ENCODE results near the gene HSD17B3.
"Not testable (repeated sequence)": the region's sequence is repeated elsewhere in the genome, so short reads cannot be mapped to it uniquely, and the experiment has no call there.

HSD17B3 gene

GRCh38 chr9:96305171-96305570 lies 3.2 kb upstream of the HSD17B3 start:
- no peak for DNase-seq

GRCh38 chr9:96304230-96304629 lies 2.3 kb upstream of the HSD17B3 start:
- DNase-seq = no peak

GRCh38 chr9:96299823-96300222 lies 2.2 kb downstream of the HSD17B3 start:
- DNase-seq = no peak

- no peak for DNase-seq
These were observed 7.8 kb downstream of the HSD17B3 start for GRCh38 chr9:96294159-96294545.

- DNase-seq = no peak
These were observed 8.3 kb downstream of the HSD17B3 start for GRCh38 chr9:96293498-96294158.

GRCh38 chr9:96289392-96289791 lies 12.6 kb downstream of the HSD17B3 start:
- no peak for DNase-seq

GRCh38 chr9:96281641-96282040 lies 20.3 kb downstream of the HSD17B3 start:
- no peak for DNase-seq

GRCh38 chr9:96279932-96280331 lies 22.0 kb downstream of the HSD17B3 start:
- DNase-seq = no peak

GRCh38 chr9:96274939-96275338 lies 27.0 kb downstream of the HSD17B3 start:
- DNase-seq = no peak

- DNase-seq = no peak
These were observed 31.7 kb downstream of the HSD17B3 start for GRCh38 chr9:96270236-96270744.

GRCh38 chr9:96258967-96259366 lies 43.0 kb downstream of the HSD17B3 start:
- DNase-seq = no peak

GRCh38 chr9:96256800-96257199 lies 45.2 kb downstream of the HSD17B3 start:
- no peak for DNase-seq

- no peak for DNase-seq
These were observed 46.3 kb downstream of the HSD17B3 start for GRCh38 chr9:96255698-96256097.

GRCh38 chr9:96253059-96253696 lies 48.8 kb downstream of the HSD17B3 start:
- DNase-seq = peak; percentile 18

GRCh38 chr9:96251451-96251850 lies 50.5 kb downstream of the HSD17B3 start:
- no peak for DNase-seq

- DNase-seq = no peak
These were observed 52.2 kb downstream of the HSD17B3 start for GRCh38 chr9:96249746-96250145.

GRCh38 chr9:96246267-96246671 lies 55.7 kb downstream of the HSD17B3 start:
- no peak for DNase-seq

GRCh38 chr9:96245399-96245798 lies 56.6 kb downstream of the HSD17B3 start:
- peak; percentile 17 for DNase-seq

- no peak for DNase-seq
These were observed 58.2 kb downstream of the HSD17B3 start for GRCh38 chr9:96243778-96244177.

- no peak for DNase-seq
These were observed 59.2 kb downstream of the HSD17B3 start for GRCh38 chr9:96242811-96243210.

GRCh38 chr9:96241391-96241809 lies 60.6 kb downstream of the HSD17B3 start:
- no peak for DNase-seq

GRCh38 chr9:96236854-96237550 lies 65.0 kb downstream of the HSD17B3 start:
- DNase-seq = no peak

- not testable (repeated sequence) for DNase-seq
These were observed 65.6 kb downstream of the HSD17B3 start for GRCh38 chr9:96236337-96236736.
